Erythroblast (primary cell): Measurements from ENCODE around the gene ITPR1.

Source experiments
- GATA1 ChIP-seq: IDR thresholded peaks from 2 replicates; pipeline ENCODE4 v1.6.1; 2011; ENCODE audit warnings: low read depth, mild to moderate bottlenecking, control low read depth, low read length, moderate library complexity
- POLR2A ChIP-seq: IDR thresholded peaks from 2 replicates; pipeline ENCODE4 v1.6.1; 2011; ENCODE audit warnings: mild to moderate bottlenecking, low read length

DNA sequence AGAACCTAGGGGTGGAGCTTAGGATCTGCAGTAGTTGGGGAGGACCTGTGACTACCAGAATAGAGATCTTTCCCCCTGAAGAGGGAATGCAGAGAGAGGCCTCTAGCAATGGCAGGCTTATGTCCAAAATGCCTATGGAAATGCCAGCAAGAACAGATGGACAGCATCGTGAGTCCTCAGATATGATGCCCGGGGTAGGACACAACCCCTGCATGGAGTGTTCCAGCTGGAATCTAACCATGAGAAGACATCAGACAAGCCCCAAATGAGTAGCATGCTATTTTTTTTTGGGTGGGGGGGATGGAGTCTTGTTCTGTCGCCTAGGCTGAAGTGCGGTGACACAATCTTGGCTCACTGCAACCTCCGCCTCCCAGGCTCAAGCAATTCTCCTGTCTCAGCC is 111.5 kb downstream of the ITPR1 start:
- TF ChIP-seq POLR2A, result no peak
- no peak for TF ChIP-seq GATA1
